Uterus (tissue), 2 donors: ENCODE data around the gene KLHL25.
"Not testable (repeated sequence)": the region's sequence is repeated elsewhere in the genome, so short reads cannot be mapped to it uniquely, and the experiment has no call there.

Experiments
- POLR2A ChIP-seq, 2 donors: fragments of 450-650 bp; IDR thresholded peaks; one replicate each; pipeline ENCODE4 v1.6.1; 2016; ENCODE audit warnings: antibody characterized with exemption in 2 of 2, mild to moderate bottlenecking in 1 of 2, moderate library complexity in 1 of 2
- TF ChIP-seq, protein P1 (sequence below), 4 experiments: fragments of 200-600 bp in 2 of 4; fragments of 450-650 bp in 2 of 4; sonication (generic) in 2 of 4; IDR thresholded peaks; one replicate each; pipeline ENCODE4 v1.5.1; 2016 to 2019; ENCODE audit warnings: antibody characterized with exemption in 4 of 4, mild to moderate bottlenecking in 2 of 4, moderate library complexity in 1 of 4

DNA sequence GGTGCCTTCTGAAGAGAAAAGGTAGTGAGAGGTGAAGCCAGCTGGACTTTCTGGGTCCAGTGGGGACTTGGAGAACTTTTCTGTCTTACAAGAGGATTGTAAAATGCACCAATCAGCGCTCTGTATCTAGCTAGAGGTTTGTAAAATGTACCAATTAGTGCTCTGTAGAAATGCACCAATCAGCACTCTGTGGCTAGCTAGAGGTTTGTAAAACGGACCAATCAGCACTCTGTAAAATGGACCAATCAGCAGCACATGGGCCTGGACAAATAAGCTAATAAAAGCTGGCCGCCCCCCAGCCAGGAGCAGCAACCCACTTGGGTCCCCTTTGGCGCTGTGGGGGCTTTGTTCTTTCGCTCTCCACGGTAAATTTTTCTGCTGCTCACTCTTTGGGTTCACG is 1.6 kb upstream of the KLHL25 start:
- not testable (repeated sequence) for TF ChIP-seq POLR2A (IDR thresholded peaks at IDR 0.05)
- TF ChIP-seq, protein P1, sequence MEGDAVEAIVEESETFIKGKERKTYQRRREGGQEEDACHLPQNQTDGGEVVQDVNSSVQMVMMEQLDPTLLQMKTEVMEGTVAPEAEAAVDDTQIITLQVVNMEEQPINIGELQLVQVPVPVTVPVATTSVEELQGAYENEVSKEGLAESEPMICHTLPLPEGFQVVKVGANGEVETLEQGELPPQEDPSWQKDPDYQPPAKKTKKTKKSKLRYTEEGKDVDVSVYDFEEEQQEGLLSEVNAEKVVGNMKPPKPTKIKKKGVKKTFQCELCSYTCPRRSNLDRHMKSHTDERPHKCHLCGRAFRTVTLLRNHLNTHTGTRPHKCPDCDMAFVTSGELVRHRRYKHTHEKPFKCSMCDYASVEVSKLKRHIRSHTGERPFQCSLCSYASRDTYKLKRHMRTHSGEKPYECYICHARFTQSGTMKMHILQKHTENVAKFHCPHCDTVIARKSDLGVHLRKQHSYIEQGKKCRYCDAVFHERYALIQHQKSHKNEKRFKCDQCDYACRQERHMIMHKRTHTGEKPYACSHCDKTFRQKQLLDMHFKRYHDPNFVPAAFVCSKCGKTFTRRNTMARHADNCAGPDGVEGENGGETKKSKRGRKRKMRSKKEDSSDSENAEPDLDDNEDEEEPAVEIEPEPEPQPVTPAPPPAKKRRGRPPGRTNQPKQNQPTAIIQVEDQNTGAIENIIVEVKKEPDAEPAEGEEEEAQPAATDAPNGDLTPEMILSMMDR (IDR thresholded peaks at IDR 0.05): not testable (repeated sequence)
